Fibroblast of skin of scalp (primary cell): ENCODE results near the gene ARSA. TPM values are rescaled to one million over a fixed set of nuclear protein-coding genes. Genes with fewer than 3 reads are reported as not detected.
A peak's percentile ranks its signal among the peaks of the same experiment; 100 is the strongest.
"Not testable (repeated sequence)": the region's sequence is repeated elsewhere in the genome, so short reads cannot be mapped to it uniquely, and the experiment has no call there.

Experiments
- DNase-seq: peaks from one replicate; pipeline ENCODE4 v3.0.0-alpha.2; 2013
- polyA plus RNA-seq, 2 experiments: library from polyadenylated mRNA; unstranded; fragments of 120-200 nt; gene quantifications; one replicate each; pipeline ENCODE4 v1.2.1, GENCODE V29; 2013; ENCODE audit not compliant: insufficient read length in 2 of 2

Gene ARSA
- 26.8 TPM for polyA plus RNA-seq (2013, experiment 1 of 2; ENCODE audit: insufficient read length)
- polyA plus RNA-seq (2013, experiment 2 of 2; ENCODE audit: insufficient read length): 27.7 TPM

- peak; percentile 85 for DNase-seq
Measured at GRCh38 chr22:50627642-50628542, at the start of gene ARSA. Gene ARSA, minus strand, starts transcription at chr22:50628152. Its CDS starts 373 bp downstream, at chr22:50627779.

- DNase-seq: no peak
Measured at GRCh38 chr22:50676661-50677492, 48.9 kb upstream of the ARSA start.

DNA sequence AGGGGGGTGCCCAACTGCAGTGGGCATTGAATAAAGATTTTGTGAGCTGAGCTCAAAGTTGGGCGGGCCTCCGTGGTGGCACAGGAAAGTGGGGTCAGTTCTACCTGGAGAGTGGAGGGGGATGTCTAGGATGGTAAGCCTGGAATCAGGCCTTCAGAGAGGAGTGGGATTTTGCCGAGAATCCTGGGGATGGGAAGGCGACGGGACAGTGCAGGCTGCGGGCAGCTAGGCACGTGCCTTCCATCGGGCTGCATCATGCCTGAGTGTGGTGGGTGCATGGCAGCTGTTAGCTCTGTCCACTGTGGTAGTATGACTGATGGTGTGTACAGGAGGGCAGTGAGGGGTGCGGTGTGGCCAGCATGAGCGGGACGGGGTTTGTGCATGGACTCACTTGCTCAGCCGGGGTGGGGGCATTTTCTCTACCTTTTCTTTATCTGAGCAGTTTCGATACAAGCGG is 48.3 kb upstream of the ARSA start:
- DNase-seq: no peak

DNA sequence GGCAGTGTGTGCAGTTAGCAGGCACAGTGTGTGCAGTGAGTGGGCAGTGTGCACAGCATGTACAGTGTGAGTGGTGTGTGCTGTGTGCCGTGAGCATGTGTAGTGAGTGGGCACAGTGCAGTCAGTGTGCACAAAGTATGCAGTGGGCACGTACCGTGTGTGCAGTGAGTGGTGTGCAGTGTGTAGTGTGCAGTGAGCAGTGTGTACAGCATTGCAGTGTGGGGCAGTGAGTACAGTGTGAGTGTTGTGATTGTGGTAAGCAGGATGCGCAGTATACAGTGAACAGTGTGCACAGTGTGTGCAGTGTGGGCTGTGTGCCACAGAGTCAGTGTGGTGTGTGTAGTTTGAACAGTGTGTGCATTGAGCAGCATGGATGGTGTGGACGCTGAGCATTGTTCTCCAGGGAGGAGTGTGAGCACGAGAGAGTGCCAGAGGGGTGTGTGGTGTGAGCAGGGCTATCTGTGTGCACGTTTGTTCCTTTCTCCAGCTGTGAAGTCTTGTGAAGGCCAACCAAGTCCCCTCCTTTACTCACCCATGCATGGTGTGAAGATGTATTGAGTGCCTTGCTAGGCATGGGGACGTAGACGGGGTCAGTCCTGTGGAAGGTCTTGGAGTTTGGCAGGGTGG is 47.7 kb upstream of the ARSA start:
- DNase-seq: no peak

DNA sequence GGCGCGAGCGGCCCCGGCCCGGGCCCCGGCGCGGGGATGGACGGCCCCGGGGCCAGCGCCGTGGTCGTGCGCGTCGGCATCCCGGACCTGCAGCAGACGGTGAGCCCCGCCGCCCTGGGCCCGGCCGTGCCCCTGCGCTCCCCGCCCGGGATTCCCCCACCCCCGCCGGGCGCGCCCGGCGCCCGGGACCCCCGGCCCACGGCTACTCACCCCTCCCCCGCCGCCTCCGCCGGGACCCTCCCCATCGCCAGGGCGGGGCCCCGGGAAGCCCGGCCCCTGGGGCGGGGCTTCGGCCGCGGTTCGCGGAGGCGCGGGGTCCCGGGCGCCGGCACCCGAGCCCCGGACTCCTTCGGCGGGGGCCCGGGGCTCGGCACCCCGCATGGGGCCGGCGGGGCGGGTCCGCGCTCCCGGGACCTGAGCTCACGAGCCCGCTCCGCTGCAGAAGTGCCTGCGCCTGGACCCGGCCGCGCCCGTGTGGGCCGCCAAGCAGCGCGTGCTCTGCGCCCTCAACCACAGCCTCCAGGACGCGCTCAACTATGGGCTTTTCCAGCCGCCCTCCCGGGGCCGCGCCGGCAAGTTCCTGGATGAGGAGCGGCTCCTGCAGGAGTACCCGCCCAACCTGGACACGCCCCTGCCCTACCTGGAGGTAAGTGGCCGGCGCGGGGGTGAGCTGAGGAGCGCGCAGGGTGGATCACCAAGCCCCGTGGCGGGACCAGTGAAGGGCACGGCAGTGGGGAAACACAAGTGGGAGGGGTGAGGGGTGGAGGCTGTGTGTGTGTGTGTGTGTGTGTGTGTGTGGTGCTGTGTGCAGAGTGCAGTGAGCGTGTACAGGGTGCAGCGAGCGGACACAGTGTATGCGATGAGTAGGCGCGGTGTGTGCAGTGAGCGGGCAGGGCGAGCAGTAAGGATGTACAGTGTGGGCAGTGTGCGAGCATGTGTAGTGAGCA is 46.9 kb upstream of the ARSA start:
- DNase-seq: peak; percentile 31

DNA sequence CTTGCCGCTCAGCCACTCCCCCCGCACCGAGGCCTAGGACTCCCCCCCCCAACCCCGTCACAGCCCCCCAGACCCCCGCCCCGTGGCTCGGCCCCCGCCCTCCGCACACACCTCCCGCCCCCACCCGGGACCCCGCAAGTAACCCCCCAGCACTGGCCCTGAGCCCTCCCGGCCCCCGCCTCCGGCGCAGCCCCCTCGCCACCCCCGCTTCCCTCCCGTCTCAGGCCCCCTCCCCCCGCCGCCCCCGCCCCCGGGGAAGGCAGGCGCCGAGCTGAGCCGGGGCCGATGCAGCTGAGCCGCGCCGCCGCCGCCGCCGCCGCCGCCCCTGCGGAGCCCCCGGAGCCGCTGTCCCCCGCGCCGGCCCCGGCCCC is 46.2 kb upstream of the ARSA start:
- DNase-seq: no peak

- no peak for DNase-seq
Measured at GRCh38 chr22:50673231-50674129, 45.5 kb upstream of the ARSA start.

GRCh38 chr22:50672471-50673230 is 44.7 kb upstream of the ARSA start, which contains the start of gene SHANK3:
Gene SHANK3, plus strand, starts transcription at chr22:50672823.
- DNase-seq: no peak

GRCh38 chr22:50672041-50672440 is 44.1 kb upstream of the ARSA start:
- DNase-seq: no peak

GRCh38 chr22:50671641-50672040 is 43.7 kb upstream of the ARSA start:
- DNase-seq: peak; percentile 27

GRCh38 chr22:50670914-50671538 is 43.1 kb upstream of the ARSA start:
- DNase-seq: no peak

GRCh38 chr22:50670513-50670912 is 42.6 kb upstream of the ARSA start:
- DNase-seq: no peak

DNA sequence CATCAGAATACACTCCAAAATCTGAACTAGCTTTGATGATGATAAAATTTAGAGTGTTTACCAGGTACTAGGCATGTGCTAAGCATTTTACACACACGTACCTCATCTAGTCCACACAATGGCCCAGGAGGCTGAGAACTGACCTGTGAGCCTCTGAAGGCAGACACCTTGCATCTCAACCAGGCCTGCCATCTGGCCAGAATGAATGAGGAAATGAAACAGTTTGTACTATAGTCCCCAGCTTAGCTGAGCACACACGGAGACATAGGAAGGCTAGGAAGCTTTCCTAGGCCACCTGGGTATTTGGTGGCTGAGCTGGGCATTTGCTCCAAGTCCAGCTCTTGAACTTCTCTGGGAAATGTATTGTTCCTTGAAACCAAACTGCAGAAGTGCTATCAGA is 37.8 kb upstream of the ARSA start:
- no peak for DNase-seq

- DNase-seq: no peak
Measured at GRCh38 chr22:50665212-50665611, 37.3 kb upstream of the ARSA start.

- no peak for DNase-seq
Measured at GRCh38 chr22:50660306-50660705, 32.4 kb upstream of the ARSA start.

DNA sequence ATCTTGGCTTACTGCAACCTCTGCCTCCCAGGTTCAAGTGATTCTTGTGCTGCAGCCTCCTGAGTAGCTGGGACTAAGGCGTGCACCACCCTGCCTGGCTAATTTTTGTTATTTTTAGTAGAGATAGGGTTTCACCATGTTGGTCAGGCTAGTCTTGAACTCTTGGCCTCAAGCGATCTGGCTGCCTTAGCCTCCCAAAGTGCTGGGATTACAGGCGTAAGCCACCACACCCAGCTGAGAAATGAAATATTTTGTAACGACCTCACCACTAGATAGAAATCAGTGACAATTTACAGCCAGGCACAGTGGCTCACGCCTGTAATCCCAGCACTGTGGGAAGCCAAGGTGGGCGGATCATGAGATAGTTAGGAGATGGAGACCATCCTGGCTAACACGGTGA is 31.8 kb upstream of the ARSA start:
- DNase-seq: not testable (repeated sequence)

- no peak for DNase-seq
Measured at GRCh38 chr22:50657925-50658324, 30.0 kb upstream of the ARSA start.

DNA sequence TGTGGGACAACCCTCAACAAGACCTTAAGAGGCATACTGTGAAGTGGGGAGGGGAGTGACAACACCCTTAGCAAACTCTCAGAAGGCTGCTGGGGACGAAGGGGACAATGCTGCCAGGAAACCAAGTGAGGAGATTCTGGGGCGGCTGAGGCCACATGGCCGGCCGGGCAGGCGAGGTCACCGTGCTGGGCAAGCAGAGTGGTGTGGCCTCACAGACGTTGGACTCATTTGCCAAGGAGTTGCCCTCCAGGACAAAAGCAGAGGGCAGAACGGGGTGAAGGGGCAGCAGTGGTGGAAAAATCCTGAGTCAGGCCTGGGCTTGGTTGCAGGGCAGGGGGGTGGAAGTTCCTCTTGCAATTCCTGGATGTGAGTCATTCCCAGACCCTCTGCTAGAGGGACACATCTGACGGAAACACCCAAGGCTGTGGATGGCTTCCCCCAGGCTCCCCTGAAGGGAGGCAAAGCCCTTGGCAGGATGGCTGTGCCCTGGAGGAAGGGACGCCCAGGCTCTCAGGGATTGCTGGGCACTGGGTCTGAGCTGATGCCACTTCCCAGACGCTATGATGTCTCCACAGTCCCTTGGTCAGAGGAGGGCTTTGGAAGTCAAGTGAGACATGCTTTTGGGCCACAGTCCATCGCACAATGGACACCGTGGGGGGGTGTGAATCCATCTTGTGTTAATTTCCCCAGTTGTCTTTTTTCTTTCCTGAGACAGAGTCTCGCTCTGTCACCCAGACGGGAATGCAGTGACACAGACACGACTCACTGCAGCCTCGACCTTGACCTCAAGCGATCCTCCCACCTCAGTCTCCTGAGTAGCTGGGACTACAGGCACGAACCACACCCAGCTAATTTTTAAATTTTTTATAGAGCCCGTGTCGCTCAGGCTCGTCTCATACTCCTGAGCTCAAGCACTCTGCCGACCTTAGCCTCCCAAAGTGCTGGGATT is 28.4 kb upstream of the ARSA start:
- peak; percentile 74 for DNase-seq
